A549 treated with AZD9567 at 1 μM for 4 hours (cell line): ENCODE results near the gene TSC22D4. TPM values are rescaled to one million over a fixed set of nuclear protein-coding genes. Genes with fewer than 3 reads are reported as not detected.

Source experiments
- total RNA-seq: library from RNA; stranded (reverse); fragments of 200-300 nt; extraction: Qiagen RNA extraction; gene quantifications from 5 replicates; pipeline ENCODE4 v1.2.3, GENCODE V29; 2022; ENCODE audit not compliant: insufficient read depth

Gene TSC22D4
- total RNA-seq: 42.3 to 56.2 TPM (median 51.1 TPM) in 5 replicates

GRCh38 chr7:100478958-100479660 is at the start of gene TSC22D4:
Gene TSC22D4 (minus strand): TSS chr7:100479214. CDS start chr7:100478038, 1,176 bp downstream.

GRCh38 chr7:100483722-100484672 is 5.0 kb upstream of the TSC22D4 start, which contains the start of gene NYAP1:
Gene NYAP1 (plus strand): TSS chr7:100483927. CDS start chr7:100485312, 1,385 bp downstream.

GRCh38 chr7:100464210-100464660 is 14.8 kb downstream of the TSC22D4 start, which contains the start of gene SPACDR:
Gene SPACDR (minus strand): TSS chr7:100464260. CDS start chr7:100464025, 235 bp downstream.

GRCh38 chr7:100429637-100430492 is 49.1 kb downstream of the TSC22D4 start, which contains the start of gene MEPCE:
Gene MEPCE (plus strand): TSS chr7:100429831. CDS start chr7:100430019, 188 bp downstream.

GRCh38 chr7:100428199-100428966 is 50.6 kb downstream of the TSC22D4 start, which contains the start of gene ZCWPW1:
Gene ZCWPW1 (minus strand): TSS chr7:100428703. CDS start chr7:100420649, 8,054 bp downstream.

Other genes starting within 250 kb of the TSC22D4 start
- gene SPDYE3, start 171.5 kb downstream of the TSC22D4 start, total RNA-seq: 0.03 TPM in 1 of 5 replicates, not detected in the others
- 14.7 to 39.2 TPM (median 38.3 TPM) in 5 replicates for gene PILRB, start 121.1 kb downstream of the TSC22D4 start, total RNA-seq
- 5.5 to 7.7 TPM (median 5.7 TPM) in 5 replicates for gene PILRA, start 105.7 kb downstream of the TSC22D4 start, total RNA-seq
- 1.4 to 1.7 TPM (median 1.6 TPM) in 5 replicates for gene ZCWPW1, start 50.5 kb downstream of the TSC22D4 start, total RNA-seq
- 39.0 to 53.8 TPM (median 48.9 TPM) in 5 replicates for gene MEPCE, start 49.4 kb downstream of the TSC22D4 start, total RNA-seq
- 31.2 to 50.6 TPM (median 47.8 TPM) in 5 replicates for gene PPP1R35, start 42.7 kb downstream of the TSC22D4 start, total RNA-seq
- 0.71 to 1.2 TPM (median 0.93 TPM) in 4 of 5 replicates, not detected in the other for gene SPACDR, start 15.0 kb downstream of the TSC22D4 start, total RNA-seq
- gene NYAP1, start 4.7 kb upstream of the TSC22D4 start, total RNA-seq: 2.1 to 5.0 TPM (median 4.3 TPM) in 5 replicates
- 25.0 to 40.8 TPM (median 33.2 TPM) in 5 replicates for gene AGFG2, start 60.0 kb upstream of the TSC22D4 start, total RNA-seq
- 0.49 to 1.4 TPM (median 0.65 TPM) in 4 of 5 replicates, not detected in the other for gene SAP25, start 94.7 kb upstream of the TSC22D4 start, total RNA-seq
- gene LRCH4, start 106.9 kb upstream of the TSC22D4 start, total RNA-seq: 17.9 to 21.8 TPM (median 21.5 TPM) in 5 replicates
- gene FBXO24, start 107.1 kb upstream of the TSC22D4 start, total RNA-seq: 0.07 to 0.31 TPM (median 0.19 TPM) in 4 of 5 replicates, not detected in the other
- gene PCOLCE, start 123.1 kb upstream of the TSC22D4 start, total RNA-seq: 4.6 to 9.7 TPM (median 8.6 TPM) in 5 replicates
- gene MOSPD3, start 133.3 kb upstream of the TSC22D4 start, total RNA-seq: 14.6 to 21.1 TPM (median 20.3 TPM) in 5 replicates
- gene TFR2, start 162.3 kb upstream of the TSC22D4 start, total RNA-seq: 1.7 to 2.5 TPM (median 2.4 TPM) in 5 replicates
- gene ACTL6B, start 177.2 kb upstream of the TSC22D4 start, total RNA-seq: not detected in 5 replicates
- 187 to 267 TPM (median 253 TPM) in 5 replicates for gene GNB2, start 194.5 kb upstream of the TSC22D4 start, total RNA-seq
- gene GIGYF1, start 215.0 kb upstream of the TSC22D4 start, total RNA-seq: 12.9 to 23.2 TPM (median 21.9 TPM) in 5 replicates
- 73.7 to 97.1 TPM (median 93.6 TPM) in 5 replicates for gene POP7, start 226.9 kb upstream of the TSC22D4 start, total RNA-seq
- gene EPO, start 241.3 kb upstream of the TSC22D4 start, total RNA-seq: 0.08 TPM in 1 of 5 replicates, not detected in the others